SK-N-SH (cell line): ENCODE results near the gene ANK3. TPM values are rescaled to one million over a fixed set of nuclear protein-coding genes. Genes with fewer than 3 reads are reported as not detected.

Source experiments
- CTCF ChIA-PET: fragments of 300-600, 350-600 bp; formaldehyde crosslinking; extraction: SDS; loops from one replicate; lab custom pipeline; 2021; lab: Yijun Ruan, JAX
- POLR2A ChIA-PET: fragments of 350-600 bp; sonication (Branson Sonifier 250); formaldehyde crosslinking; extraction: SDS; loops from one replicate; lab custom pipeline; 2020; ENCODE audit warnings: antibody characterized with exemption, inconsistent platforms; lab: Yijun Ruan, JAX
- DNase-seq: peaks from one replicate; pipeline ENCODE4 v3.0.0; 2012
- H2AFZ ChIP-seq: fragments of 200-600 bp; sonication (generic); 2 replicates; pipeline ENCODE4 v1.8.1; 2016; ENCODE audit warnings: antibody characterized with exemption, mild to moderate bottlenecking, low read depth
- H3F3A ChIP-seq: fragments of 200-600 bp; sonication (generic); replicated peaks from 2 replicates; pipeline ENCODE3; 2016; ENCODE audit warnings: antibody characterized with exemption, mild to moderate bottlenecking; ENCODE audit not compliant: insufficient read depth
- H3K27ac ChIP-seq, 2 experiments: fragments of 200-500 bp in 1 of 2; fragments of 200-600 bp in 1 of 2; sonication (Bioruptor generic) in 1 of 2; sonication (generic), shearing (Covaris generic) in 1 of 2; 2 replicates each; pipeline versions ENCODE4 v1.5.1 to v1.6.1; 2014 to 2016; ENCODE audit warnings: low read depth in 2 of 2, inconsistent platforms in 1 of 2, low read length in 1 of 2, mild to moderate bottlenecking in 1 of 2, mixed read lengths in 1 of 2
- H3K27me3 ChIP-seq: fragments of 200-600 bp; sonication (generic), shearing (Covaris generic); 2 replicates; pipeline ENCODE4 v1.6.1; 2016; ENCODE audit warnings: mixed run types; ENCODE audit not compliant: insufficient read depth
- H3K36me3 ChIP-seq, 2 experiments: fragments of 200-500 bp in 1 of 2; fragments of 200-600 bp in 1 of 2; sonication (Bioruptor generic) in 1 of 2; sonication (generic) in 1 of 2; replicated peaks in 1 of 2; 2 replicates each; pipeline versions ENCODE3 to v1.5.1; 2014 to 2016; ENCODE audit warnings: low read length in 1 of 2, mild to moderate bottlenecking in 1 of 2; ENCODE audit not compliant: insufficient read depth in 2 of 2, control insufficient read depth in 1 of 2
- H3K4me1 ChIP-seq, 2 experiments: fragments of 200-500 bp in 1 of 2; fragments of 200-600 bp in 1 of 2; sonication (Bioruptor generic) in 1 of 2; sonication (generic), shearing (Covaris generic) in 1 of 2; 2 replicates each; pipeline versions ENCODE4 v1.5.1 to v1.6.1; 2014 to 2016; ENCODE audit warnings: low read depth in 1 of 2, low read length in 1 of 2, mixed run types in 1 of 2; ENCODE audit not compliant: insufficient read depth in 2 of 2, control insufficient read depth in 1 of 2
- H3K4me2 ChIP-seq: fragments of 200-600 bp; sonication (generic), shearing (Covaris generic); 2 replicates; pipeline ENCODE4 v1.6.1; 2017; ENCODE audit warnings: mixed run types
- H3K4me3 ChIP-seq, 2 experiments: fragments of 200-500 bp in 1 of 2; fragments of 200-600 bp in 1 of 2; sonication (Bioruptor generic) in 1 of 2; sonication (generic), shearing (Covaris generic) in 1 of 2; 2 replicates each; pipeline versions ENCODE4 v1.5.1 to v1.8.1; 2014 to 2016; ENCODE audit warnings: low read depth in 2 of 2, inconsistent platforms in 1 of 2, low read length in 1 of 2, mild to moderate bottlenecking in 1 of 2, mixed read lengths in 1 of 2, moderate library complexity in 1 of 2
- H3K79me2 ChIP-seq: fragments of 200-600 bp; sonication (generic); 2 replicates; pipeline ENCODE4 v1.8.1; 2017; ENCODE audit warnings: mild to moderate bottlenecking; ENCODE audit not compliant: insufficient read depth
- H3K9ac ChIP-seq: fragments of 200-600 bp; sonication (generic); 2 replicates; pipeline ENCODE4 v1.6.1; 2017; ENCODE audit warnings: mixed run types
- H3K9me2 ChIP-seq: fragments of 200-600 bp; sonication (generic); 2 replicates; pipeline ENCODE4 v1.6.1; 2017; ENCODE audit warnings: mixed run types
- H3K9me3 ChIP-seq: fragments of 200-600 bp; sonication (generic); 2 replicates; pipeline ENCODE4 v1.6.1; 2017; ENCODE audit warnings: mixed run types, mild to moderate bottlenecking, moderate library complexity
- H4K20me1 ChIP-seq: fragments of 200-600 bp; sonication (generic); 2 replicates; pipeline ENCODE4 v1.6.1; 2017; ENCODE audit warnings: mild to moderate bottlenecking, mixed run types; ENCODE audit not compliant: insufficient read depth
- CHD2 ChIP-seq: fragments of 150-350 bp; IDR thresholded peaks from 2 replicates; pipeline ENCODE4 v1.6.1; 2018; ENCODE audit warnings: low read length; ENCODE audit not compliant: partially characterized antibody
- EP300 ChIP-seq, 2 experiments: IDR thresholded peaks; 2 replicates each; pipeline versions ENCODE4 v1.4.0 to v1.6.1; 2012; ENCODE audit warnings: borderline replicate concordance in 1 of 2, low read depth in 1 of 2, low read length in 1 of 2
- FOSL2 ChIP-seq: IDR thresholded peaks from 2 replicates; pipeline ENCODE4 v1.4.0; 2012; ENCODE audit warnings: low read depth, mild to moderate bottlenecking, moderate library complexity, borderline replicate concordance
- GABPA ChIP-seq: IDR thresholded peaks from 2 replicates; pipeline ENCODE4 v1.4.0; 2012; ENCODE audit warnings: low read depth, mild to moderate bottlenecking
- NFIC ChIP-seq: IDR thresholded peaks from 2 replicates; pipeline ENCODE4 v1.4.0; 2012; ENCODE audit warnings: borderline replicate concordance
- RCOR1 ChIP-seq: fragments of 150-350 bp; IDR thresholded peaks from 2 replicates; pipeline ENCODE4 v1.6.1; 2017; ENCODE audit warnings: antibody characterized with exemption, low read length
- RFX5 ChIP-seq: IDR thresholded peaks from 2 replicates; pipeline ENCODE4 v1.6.1; 2012; ENCODE audit warnings: mild to moderate bottlenecking, improper control_type of control experiment, low read length
- RXRA ChIP-seq: IDR thresholded peaks from 2 replicates; pipeline ENCODE4 v1.4.0; 2012; ENCODE audit warnings: low read depth, mild to moderate bottlenecking, borderline replicate concordance
- SMC3 ChIP-seq: IDR thresholded peaks from 2 replicates; pipeline ENCODE4 v1.6.1; 2012; ENCODE audit warnings: low read depth, low read length, improper control_type of control experiment
- TCF12 ChIP-seq: IDR thresholded peaks from 2 replicates; pipeline ENCODE4 v1.4.0; 2012
- YY1 ChIP-seq: IDR thresholded peaks from 2 replicates; pipeline ENCODE4 v1.4.0; 2012; ENCODE audit warnings: low read depth, mild to moderate bottlenecking
- WGBS: methylation state at CpG from one replicate; pipeline ENCODE4 v1.1.6; 2017; ENCODE audit warnings: low lambda C conversion rate; 5-methylcytosine and 5-hydroxymethylcytosine counted together
- polyA plus RNA-seq, 3 experiments: library from polyadenylated mRNA; depleted of rRNA; stranded (reverse); fragments of >200 nt; gene quantifications; 2 replicates each; pipeline ENCODE4 v1.2.3, GENCODE V29; 2012
- TF ChIP-seq, protein P1 (sequence below): IDR thresholded peaks from 2 replicates; pipeline ENCODE4 v1.6.1; 2012; ENCODE audit warnings: mild to moderate bottlenecking, low read depth, low read length, moderate library complexity
- TF ChIP-seq, protein P2 (sequence below): IDR thresholded peaks from 2 replicates; pipeline ENCODE4; 2012
- TF ChIP-seq, protein P3 (sequence below): IDR thresholded peaks from 2 replicates; pipeline ENCODE4 v1.4.0; 2012; ENCODE audit warnings: low read depth, borderline replicate concordance

ANK3 gene
- polyA plus RNA-seq, 1 of the 3 experiments (the other 2 are of a cell fraction), result 10.0 TPM

DNA sequence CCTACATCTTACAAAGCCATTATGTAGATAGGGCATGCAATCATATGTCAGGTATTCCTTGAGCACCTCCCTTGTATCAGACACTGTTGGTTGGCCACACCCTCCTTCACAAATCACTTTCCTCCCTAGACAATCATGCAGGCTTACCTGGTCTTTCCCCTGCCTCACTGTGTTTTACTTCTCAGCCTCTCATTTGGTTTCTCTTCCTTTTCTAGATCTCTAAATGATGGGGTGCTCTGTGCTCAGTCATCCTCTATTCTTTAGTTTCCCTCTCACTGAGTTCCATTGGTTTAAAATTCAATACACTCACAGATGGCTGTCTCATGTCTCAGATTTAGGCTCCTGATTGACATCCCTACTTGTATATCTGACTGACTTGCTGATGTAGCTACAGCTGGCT is 31.4 kb downstream of the ANK3 start (continued):
- TF ChIP-seq, protein P1, sequence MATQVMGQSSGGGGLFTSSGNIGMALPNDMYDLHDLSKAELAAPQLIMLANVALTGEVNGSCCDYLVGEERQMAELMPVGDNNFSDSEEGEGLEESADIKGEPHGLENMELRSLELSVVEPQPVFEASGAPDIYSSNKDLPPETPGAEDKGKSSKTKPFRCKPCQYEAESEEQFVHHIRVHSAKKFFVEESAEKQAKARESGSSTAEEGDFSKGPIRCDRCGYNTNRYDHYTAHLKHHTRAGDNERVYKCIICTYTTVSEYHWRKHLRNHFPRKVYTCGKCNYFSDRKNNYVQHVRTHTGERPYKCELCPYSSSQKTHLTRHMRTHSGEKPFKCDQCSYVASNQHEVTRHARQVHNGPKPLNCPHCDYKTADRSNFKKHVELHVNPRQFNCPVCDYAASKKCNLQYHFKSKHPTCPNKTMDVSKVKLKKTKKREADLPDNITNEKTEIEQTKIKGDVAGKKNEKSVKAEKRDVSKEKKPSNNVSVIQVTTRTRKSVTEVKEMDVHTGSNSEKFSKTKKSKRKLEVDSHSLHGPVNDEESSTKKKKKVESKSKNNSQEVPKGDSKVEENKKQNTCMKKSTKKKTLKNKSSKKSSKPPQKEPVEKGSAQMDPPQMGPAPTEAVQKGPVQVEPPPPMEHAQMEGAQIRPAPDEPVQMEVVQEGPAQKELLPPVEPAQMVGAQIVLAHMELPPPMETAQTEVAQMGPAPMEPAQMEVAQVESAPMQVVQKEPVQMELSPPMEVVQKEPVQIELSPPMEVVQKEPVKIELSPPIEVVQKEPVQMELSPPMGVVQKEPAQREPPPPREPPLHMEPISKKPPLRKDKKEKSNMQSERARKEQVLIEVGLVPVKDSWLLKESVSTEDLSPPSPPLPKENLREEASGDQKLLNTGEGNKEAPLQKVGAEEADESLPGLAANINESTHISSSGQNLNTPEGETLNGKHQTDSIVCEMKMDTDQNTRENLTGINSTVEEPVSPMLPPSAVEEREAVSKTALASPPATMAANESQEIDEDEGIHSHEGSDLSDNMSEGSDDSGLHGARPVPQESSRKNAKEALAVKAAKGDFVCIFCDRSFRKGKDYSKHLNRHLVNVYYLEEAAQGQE, result no peak
- TF ChIP-seq FOSL2, result no peak
- TF ChIP-seq GABPA, result no peak

GRCh38 chr10:60353519-60354258 is 36.0 kb downstream of the ANK3 start:
- POLR2A ChIA-PET, result no interaction called here
- 88% methylated on average over 9 of the region's 9 CpGs for WGBS
- TF ChIP-seq TCF12, result no peak
- no peak for TF ChIP-seq RCOR1
- TF ChIP-seq SMC3, result no peak
- TF ChIP-seq, protein P2, sequence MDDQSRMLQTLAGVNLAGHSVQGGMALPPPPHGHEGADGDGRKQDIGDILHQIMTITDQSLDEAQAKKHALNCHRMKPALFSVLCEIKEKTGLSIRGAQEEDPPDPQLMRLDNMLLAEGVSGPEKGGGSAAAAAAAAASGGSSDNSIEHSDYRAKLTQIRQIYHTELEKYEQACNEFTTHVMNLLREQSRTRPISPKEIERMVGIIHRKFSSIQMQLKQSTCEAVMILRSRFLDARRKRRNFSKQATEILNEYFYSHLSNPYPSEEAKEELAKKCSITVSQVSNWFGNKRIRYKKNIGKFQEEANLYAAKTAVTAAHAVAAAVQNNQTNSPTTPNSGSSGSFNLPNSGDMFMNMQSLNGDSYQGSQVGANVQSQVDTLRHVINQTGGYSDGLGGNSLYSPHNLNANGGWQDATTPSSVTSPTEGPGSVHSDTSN, result no peak
- TF ChIP-seq YY1, result no peak
- TF ChIP-seq RFX5, result no peak
- TF ChIP-seq RXRA, result no peak
- TF ChIP-seq EP300 (IDR thresholded peaks at IDR 0.05; ENCODE audit: borderline replicate concordance in 1 of 2, low read depth in 1 of 2, low read length in 1 of 2), result no peak
- no peak for TF ChIP-seq CHD2
- no peak for TF ChIP-seq NFIC
- TF ChIP-seq, protein P3, sequence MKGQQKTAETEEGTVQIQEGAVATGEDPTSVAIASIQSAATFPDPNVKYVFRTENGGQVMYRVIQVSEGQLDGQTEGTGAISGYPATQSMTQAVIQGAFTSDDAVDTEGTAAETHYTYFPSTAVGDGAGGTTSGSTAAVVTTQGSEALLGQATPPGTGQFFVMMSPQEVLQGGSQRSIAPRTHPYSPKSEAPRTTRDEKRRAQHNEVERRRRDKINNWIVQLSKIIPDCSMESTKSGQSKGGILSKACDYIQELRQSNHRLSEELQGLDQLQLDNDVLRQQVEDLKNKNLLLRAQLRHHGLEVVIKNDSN, result no peak
- Histone ChIP-seq H3K27me3 (no peaks in the 10 kb centered on the region), H3K9me3 (no peaks in the 10 kb centered on the region), H3K27ac (no peak overlapping the region), H4K20me1 (no peaks in the 10 kb centered on the region), H3K4me1 (peaks cover 18% of the 10 kb centered on the region in 2 experiments), H3K79me2 (no peaks in the 10 kb centered on the region), H3K36me3 (no peaks in the 10 kb centered on the region), H3F3A (no peaks in the 10 kb centered on the region), H3K9ac (no peak overlapping the region), H3K4me2 (no peak overlapping the region), H3K9me2 (no peaks in the 10 kb centered on the region), H2AFZ (no peak overlapping the region), H3K4me3 (no peak overlapping the region)
- DNase-seq, result no peak
- CTCF ChIA-PET, result no interaction called here
